CD4-positive, CD25-positive, alpha-beta regulatory T cell (primary cell): ENCODE data around the gene RPS6KA2. TPM values are rescaled to one million over a fixed set of nuclear protein-coding genes. Genes with fewer than 3 reads are reported as not detected.

Experiments
- ATAC-seq, 2 donors: fragments of 150-1000 bp; cut with Tn5 transposase; one replicate each; pipeline ENCODE4 v1.10.0; 2021; ENCODE audit warnings: low read depth in 2 of 2, moderate number of reproducible peaks in 2 of 2, moderate library complexity in 1 of 2
- DNase-seq, 3 donors: peaks; one replicate each; pipeline versions ENCODE4 v3.0.0 to v3.0.0-alpha.2; 2012 to 2022; ENCODE audit warnings: mixed read lengths in 1 of 3
- H3K27ac ChIP-seq: one replicate; pipeline ENCODE4 v1.7.0; 2013; ENCODE audit warnings: mild to moderate bottlenecking, low read length; ENCODE audit not compliant: insufficient read depth, poor library complexity, severe bottlenecking
- H3K27me3 ChIP-seq: one replicate; pipeline ENCODE4 v1.7.0; 2013; ENCODE audit warnings: low read length; ENCODE audit not compliant: control insufficient read depth, insufficient read depth
- H3K36me3 ChIP-seq: one replicate; pipeline ENCODE4 v1.7.0; 2013; ENCODE audit warnings: mild to moderate bottlenecking, low read length, moderate library complexity; ENCODE audit not compliant: control insufficient read depth, insufficient read depth
- H3K4me1 ChIP-seq: 2 replicates; pipeline ENCODE4 v1.7.0; 2013; ENCODE audit warnings: mild to moderate bottlenecking, low read length; ENCODE audit not compliant: insufficient read depth, control insufficient read depth, poor library complexity, severe bottlenecking
- H3K4me3 ChIP-seq: one replicate; pipeline ENCODE4 v1.7.0; 2013; ENCODE audit warnings: low read depth, mild to moderate bottlenecking, low read length, moderate library complexity
- H3K9me3 ChIP-seq, 2 experiments: 1 replicate in 1 of 2; 2 replicates in 1 of 2; pipeline ENCODE4 v1.7.0; 2013; ENCODE audit warnings: low read length in 2 of 2, mild to moderate bottlenecking in 1 of 2, moderate library complexity in 1 of 2; ENCODE audit not compliant: control insufficient read depth in 2 of 2
- H3K27ac Mint-ChIP-seq, 3 donors: one replicate each; pipeline ENCODE4 v1.8.0; 2020 to 2022; ENCODE audit warnings: mild to moderate bottlenecking in 3 of 3, mixed read lengths in 3 of 3, moderate library complexity in 2 of 3
- H3K27me3 Mint-ChIP-seq: one replicate; pipeline ENCODE4 v1.8.0; 2022; ENCODE audit warnings: mild to moderate bottlenecking, mixed read lengths
- H3K36me3 Mint-ChIP-seq: one replicate; pipeline ENCODE4 v1.8.0; 2020; ENCODE audit warnings: mixed read lengths
- H3K4me1 Mint-ChIP-seq, 4 donors: one replicate each; pipeline ENCODE4 v1.8.0; 2020 to 2022; ENCODE audit warnings: mixed read lengths in 4 of 4, mild to moderate bottlenecking in 1 of 4
- H3K4me3 Mint-ChIP-seq, 4 donors: one replicate each; pipeline ENCODE4 v1.8.0; 2020 to 2022; ENCODE audit warnings: mild to moderate bottlenecking in 4 of 4, mixed read lengths in 4 of 4, moderate library complexity in 3 of 4
- H3K9me3 Mint-ChIP-seq, 7 donors: one replicate each; pipeline ENCODE4 v1.8.0; 2020 to 2022; ENCODE audit warnings: mixed read lengths in 7 of 7, mild to moderate bottlenecking in 3 of 7, moderate library complexity in 2 of 7
- polyA plus RNA-seq, 4 donors: library from polyadenylated mRNA; unstranded; fragments of 300-500 nt; fragmentation: Illumina TruSeq; gene quantifications; one replicate each; pipeline ENCODE4 v1.2.3, GENCODE V29; 2021
- total RNA-seq: library from RNA; stranded (reverse); gene quantifications from one replicate; pipeline ENCODE4 v1.2.3, GENCODE V29; 2022

RPS6KA2 gene
- total and polyA plus RNA-seq, 5 donors from 2014 or later, result 3.3 to 7.4 (median 5.2) TPM

DNA sequence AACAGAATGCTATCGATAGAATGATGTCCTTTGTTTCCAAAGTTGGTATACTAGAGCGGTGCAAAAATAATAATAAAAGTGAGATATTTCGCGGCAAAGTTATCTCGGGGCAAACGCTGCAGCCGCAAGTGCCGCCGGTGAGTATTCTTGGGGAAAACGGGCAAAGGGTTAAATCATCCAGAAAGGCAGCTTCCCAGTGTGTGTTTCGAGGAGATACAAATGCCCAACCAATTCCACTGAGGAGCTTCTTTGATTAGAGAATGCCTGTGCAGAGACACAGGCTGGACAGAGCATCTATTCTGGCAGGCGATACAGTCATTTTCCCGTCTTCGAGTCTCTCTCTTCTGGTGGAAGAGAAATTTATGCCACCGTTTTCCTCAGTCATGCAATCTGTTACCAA, 186.3 kb downstream of the RPS6KA2 start:
- H3K4me1 ChIP-seq, result peaks cover 10% of the 10 kb centered on the region
- DNase-seq, result no peak
- no peak overlapping the region for H3K27ac Mint-ChIP-seq
- no peak for ATAC-seq
- H3K27me3 Mint-ChIP-seq, result no peaks in the 10 kb centered on the region
- no peaks in the 10 kb centered on the region for H3K36me3 ChIP-seq
- H3K4me1 Mint-ChIP-seq, result peaks cover 7 to 16% (median 11%) of the 10 kb centered on the region in 4 donors
- no peaks in the 10 kb centered on the region for H3K27me3 ChIP-seq
- no peaks in the 10 kb centered on the region for H3K9me3 Mint-ChIP-seq
- H3K36me3 Mint-ChIP-seq, result peaks cover 9% of the 10 kb centered on the region
- no peak overlapping the region for H3K4me3 Mint-ChIP-seq
- H3K9me3 ChIP-seq, result no peaks in the 10 kb centered on the region
- no peak overlapping the region for H3K4me3 ChIP-seq
- H3K27ac ChIP-seq, result no peak overlapping the region

DNA sequence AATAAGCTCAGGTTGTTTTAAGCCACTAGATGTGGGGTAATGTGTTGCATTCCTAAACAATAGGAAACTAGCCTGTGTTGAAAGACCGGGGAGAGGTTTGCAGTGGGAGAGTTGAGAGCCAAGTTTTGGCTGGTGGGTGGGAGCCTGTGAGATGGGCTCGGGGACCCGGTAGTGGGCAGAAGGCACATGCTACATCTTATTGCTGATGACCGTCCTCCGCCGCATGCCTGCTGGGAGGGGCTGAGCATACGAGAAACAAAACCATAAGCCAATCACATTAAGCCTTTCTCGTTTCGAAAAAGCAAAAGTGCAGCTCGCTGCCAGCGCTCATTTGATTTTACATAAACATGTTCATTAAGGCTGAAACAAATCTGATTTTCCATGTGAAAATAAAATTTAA, 186.9 kb downstream of the RPS6KA2 start:
- Mint-ChIP-seq H3K27me3 (no peaks in the 10 kb centered on the region), H3K36me3 (peaks cover 9% of the 10 kb centered on the region), H3K4me1 (peaks cover 7 to 21% (median 11%) of the 10 kb centered on the region in 4 donors), H3K27ac (no peak overlapping the region), H3K4me3 (no peak overlapping the region), H3K9me3 (no peaks in the 10 kb centered on the region)
- H3K27ac ChIP-seq, result no peak overlapping the region
- H3K9me3 ChIP-seq, result no peaks in the 10 kb centered on the region
- H3K36me3 ChIP-seq, result no peaks in the 10 kb centered on the region
- no peaks in the 10 kb centered on the region for H3K27me3 ChIP-seq
- ATAC-seq (no peak), DNase-seq (no peak)
- H3K4me1 ChIP-seq, result peaks cover 12% of the 10 kb centered on the region
- no peak overlapping the region for H3K4me3 ChIP-seq

DNA sequence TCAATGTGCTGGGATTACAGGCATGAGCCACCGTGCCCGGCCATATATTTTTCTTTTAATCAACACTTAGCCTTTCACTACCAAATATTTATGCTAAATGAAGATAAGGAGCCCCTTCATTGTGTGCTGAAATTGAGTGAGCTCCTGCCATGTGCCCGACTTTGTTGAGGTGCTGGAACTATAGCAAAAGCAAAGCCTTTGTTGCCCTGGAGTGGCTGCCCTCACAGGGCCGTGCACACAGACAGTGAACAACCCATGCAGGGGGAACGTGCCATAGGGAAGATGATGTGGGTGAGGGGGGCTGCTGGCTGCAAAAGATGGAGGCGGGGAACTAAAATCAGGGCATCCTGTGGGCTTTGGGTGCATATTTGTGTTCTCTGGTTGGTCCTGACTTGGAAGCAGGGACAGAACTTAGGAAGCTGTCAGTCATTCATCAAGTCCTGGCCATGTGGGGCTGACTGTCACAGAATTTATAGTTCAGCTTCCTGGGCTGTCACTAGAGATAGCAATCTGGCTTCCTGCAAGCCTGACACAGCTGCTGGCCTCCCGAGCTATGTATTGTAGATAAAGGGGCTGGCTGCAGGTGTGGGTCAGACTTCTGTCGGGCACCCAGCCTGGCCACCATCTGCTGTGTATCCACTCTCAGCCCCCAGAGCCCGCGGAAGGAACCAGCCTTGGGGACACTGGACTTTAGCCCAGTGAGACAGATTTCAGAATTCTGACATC, 187.5 kb downstream of the RPS6KA2 start:
- Mint-ChIP-seq H3K36me3 (peaks cover 9% of the 10 kb centered on the region), H3K9me3 (no peaks in the 10 kb centered on the region), H3K27ac (peak overlapping the region in 1 of 3 donors; percentile 62), H3K4me3 (no peak overlapping the region), H3K27me3 (no peaks in the 10 kb centered on the region), H3K4me1 (peaks cover 7 to 21% (median 11%) of the 10 kb centered on the region in 4 donors)
- Histone ChIP-seq H3K4me3 (no peak overlapping the region), H3K27me3 (no peaks in the 10 kb centered on the region), H3K27ac (no peak overlapping the region), H3K9me3 (no peaks in the 10 kb centered on the region), H3K36me3 (no peaks in the 10 kb centered on the region), H3K4me1 (peaks cover 12% of the 10 kb centered on the region)
- ATAC-seq (peak in 1 of 2 donors; percentile 23), DNase-seq (peak in 1 of 3 donors; percentile 29)

DNA sequence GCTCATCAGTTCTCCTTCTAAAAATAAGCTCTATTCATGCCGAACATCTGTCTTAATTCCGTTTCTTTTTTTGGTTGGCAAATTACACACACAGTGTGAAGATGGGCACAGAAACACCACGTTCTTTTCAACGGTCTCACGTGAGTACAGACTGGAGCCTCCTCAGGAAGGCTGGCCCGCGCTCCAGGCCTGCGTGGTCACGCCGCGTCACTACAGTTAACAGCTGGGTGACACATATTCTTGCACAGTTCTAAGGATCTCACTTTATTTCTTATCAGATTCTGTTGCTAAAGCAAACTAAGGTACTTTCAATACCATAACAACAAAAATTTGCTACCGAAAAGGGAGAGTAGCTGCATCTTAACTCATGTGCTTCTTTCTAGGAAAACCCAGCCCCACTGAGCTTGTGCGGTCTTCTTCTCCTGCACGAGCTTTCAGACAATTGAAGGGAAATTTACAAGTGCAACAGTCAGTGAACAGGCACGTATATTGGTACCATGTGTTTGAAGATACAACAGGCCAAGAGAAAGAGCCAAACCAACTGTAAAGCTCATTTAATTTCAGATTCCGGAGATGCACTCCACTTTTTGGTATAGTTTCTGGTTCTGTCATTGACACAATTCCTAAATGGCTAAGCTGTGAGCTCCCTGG, 188.7 kb downstream of the RPS6KA2 start:
- no peak for ATAC-seq
- H3K27ac Mint-ChIP-seq, result no peak overlapping the region
- H3K27me3 Mint-ChIP-seq, result no peaks in the 10 kb centered on the region
- H3K36me3 ChIP-seq, result no peaks in the 10 kb centered on the region
- no peaks in the 10 kb centered on the region for H3K27me3 ChIP-seq
- no peak for DNase-seq
- H3K4me1 Mint-ChIP-seq, result peaks cover 7 to 21% (median 11%) of the 10 kb centered on the region in 4 donors
- peaks cover 12% of the 10 kb centered on the region for H3K4me1 ChIP-seq
- no peaks in the 10 kb centered on the region for H3K9me3 ChIP-seq
- no peaks in the 10 kb centered on the region for H3K9me3 Mint-ChIP-seq
- no peak overlapping the region for H3K4me3 Mint-ChIP-seq
- no peak overlapping the region for H3K4me3 ChIP-seq
- no peak overlapping the region for H3K27ac ChIP-seq
- H3K36me3 Mint-ChIP-seq, result peaks cover 6% of the 10 kb centered on the region

DNA sequence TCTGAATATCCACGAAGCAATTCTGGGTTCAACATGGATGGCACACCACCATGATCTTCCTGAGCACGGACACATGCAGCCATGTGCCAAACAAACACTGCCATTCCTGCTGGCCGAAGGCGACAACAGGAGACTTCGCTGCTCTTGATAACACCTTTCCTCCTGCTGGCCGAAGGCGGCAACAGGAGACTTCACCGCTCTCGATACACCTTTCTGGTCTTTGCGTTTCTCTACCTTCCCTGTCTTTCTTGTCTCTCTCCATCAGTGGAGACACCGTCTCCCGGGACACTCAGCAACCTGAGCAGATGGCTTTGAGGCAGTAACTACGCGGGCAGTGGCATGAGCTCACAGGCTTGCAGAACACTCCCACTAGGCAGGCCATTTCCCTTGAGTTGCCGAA, 189.4 kb downstream of the RPS6KA2 start:
- ATAC-seq (no peak), DNase-seq (no peak)
- no peaks in the 10 kb centered on the region for H3K9me3 Mint-ChIP-seq
- H3K27me3 ChIP-seq, result no peaks in the 10 kb centered on the region
- H3K4me1 ChIP-seq, result peaks cover 12% of the 10 kb centered on the region
- H3K27me3 Mint-ChIP-seq, result no peaks in the 10 kb centered on the region
- peak overlapping the region in 1 of 3 donors; percentile 80 for H3K27ac Mint-ChIP-seq
- H3K36me3 Mint-ChIP-seq, result peaks cover 6% of the 10 kb centered on the region
- no peaks in the 10 kb centered on the region for H3K36me3 ChIP-seq
- no peak overlapping the region for H3K4me3 Mint-ChIP-seq
- no peaks in the 10 kb centered on the region for H3K9me3 ChIP-seq
- H3K4me3 ChIP-seq, result no peak overlapping the region
- H3K27ac ChIP-seq, result no peak overlapping the region
- peaks cover 7 to 21% (median 11%) of the 10 kb centered on the region in 4 donors for H3K4me1 Mint-ChIP-seq

DNA sequence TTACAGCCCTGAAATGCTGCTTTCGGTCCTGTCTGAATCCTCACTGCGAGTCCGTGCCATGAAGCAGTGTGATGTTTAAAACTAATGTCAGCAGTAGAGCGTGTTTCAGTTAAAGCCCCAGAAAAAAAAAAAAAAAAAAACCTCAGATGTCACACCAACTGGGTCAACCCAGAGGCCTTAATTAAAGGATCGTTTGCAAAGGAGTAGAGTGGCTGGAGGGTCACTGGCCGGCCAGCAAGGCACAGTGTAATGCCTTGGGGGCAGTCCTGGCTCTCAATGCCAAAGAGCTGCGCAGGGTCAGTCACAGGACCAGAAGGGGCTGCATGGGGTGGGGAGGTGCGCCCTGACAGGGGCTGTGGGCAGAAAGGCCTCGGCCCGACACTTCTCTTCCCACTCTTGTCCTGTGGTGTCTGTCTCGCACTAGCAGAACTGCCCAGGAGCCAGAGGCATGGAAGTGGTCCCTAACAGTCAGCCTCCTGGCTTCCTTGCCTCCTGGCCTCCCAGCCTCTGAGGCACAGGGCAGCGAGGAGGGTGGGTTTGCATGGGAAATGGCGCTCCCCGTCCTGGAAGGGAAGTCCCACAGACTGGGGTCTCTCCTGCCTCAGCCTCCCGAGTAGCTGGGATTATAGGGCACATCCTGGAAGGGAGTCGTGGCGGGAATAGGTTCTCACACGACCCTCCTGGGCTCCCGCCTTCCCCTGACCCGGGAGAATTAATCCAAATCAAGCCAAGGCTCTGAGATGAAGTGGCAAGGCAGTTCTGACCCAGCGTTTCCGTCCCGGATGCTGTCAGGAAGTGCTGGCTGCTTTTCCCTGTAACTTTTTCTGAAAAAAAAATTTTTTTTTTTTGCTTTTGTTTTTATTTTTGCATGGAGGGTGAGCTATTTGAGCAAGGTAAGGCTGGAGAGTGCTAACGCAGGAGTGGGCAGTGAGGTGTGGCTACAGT, 190.6 kb downstream of the RPS6KA2 start:
- no peak for ATAC-seq
- H3K27ac Mint-ChIP-seq, result peak overlapping the region in 2 of 3 donors; percentile 89 to 90

DNA sequence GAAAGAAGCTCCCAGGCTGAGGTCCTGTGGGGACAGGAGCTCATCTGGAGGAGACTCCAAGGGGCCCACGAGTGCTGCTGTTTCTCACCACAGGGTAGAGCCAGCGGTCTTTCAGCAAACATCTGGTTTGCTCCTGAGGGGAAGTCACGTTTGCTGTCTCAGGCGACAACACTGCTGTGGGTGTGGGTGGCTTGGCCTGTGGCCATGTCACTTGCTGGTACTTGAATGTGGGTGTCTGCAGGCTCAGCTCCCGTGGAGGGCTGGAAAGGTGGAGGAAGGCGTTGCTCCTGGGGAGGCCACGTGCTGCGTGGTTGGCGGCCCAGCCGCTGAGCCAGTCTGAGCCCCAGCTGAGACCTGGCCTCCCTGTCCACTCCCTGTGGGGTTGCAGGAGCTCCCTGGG, 191.5 kb downstream of the RPS6KA2 start:
- Mint-ChIP-seq H3K4me1 (peaks cover 0 to 19% (median 11%) of the 10 kb centered on the region in 4 donors), H3K9me3 (peaks cover 0 to 1% (median 0%) of the 10 kb centered on the region in 7 donors), H3K27ac (peak overlapping the region in 2 of 3 donors; percentile 89 to 90), H3K36me3 (peaks cover 8% of the 10 kb centered on the region), H3K27me3 (no peaks in the 10 kb centered on the region), H3K4me3 (no peak overlapping the region)
- no peaks in the 10 kb centered on the region for H3K9me3 ChIP-seq
- H3K4me3 ChIP-seq, result no peak overlapping the region
- no peak overlapping the region for H3K27ac ChIP-seq
- DNase-seq (peak in 2 of 3 donors; percentile 16 to 25), ATAC-seq (peak; percentile 31 to 63)
- H3K27me3 ChIP-seq, result no peaks in the 10 kb centered on the region
- H3K4me1 ChIP-seq, result peaks cover 12% of the 10 kb centered on the region
- no peaks in the 10 kb centered on the region for H3K36me3 ChIP-seq

More for the DNA sequence above, 190.6 kb downstream of the RPS6KA2 start:
- H3K27ac ChIP-seq, result no peak overlapping the region
- no peak overlapping the region for H3K4me3 ChIP-seq
- H3K9me3 Mint-ChIP-seq, result peaks cover 0 to 1% (median 0%) of the 10 kb centered on the region in 7 donors
- DNase-seq, result no peak
- H3K27me3 ChIP-seq, result no peaks in the 10 kb centered on the region
- H3K36me3 ChIP-seq, result no peaks in the 10 kb centered on the region
- H3K4me3 Mint-ChIP-seq, result peak overlapping the region in 1 of 4 donors; percentile 32
- peaks cover 12% of the 10 kb centered on the region for H3K4me1 ChIP-seq
- H3K27me3 Mint-ChIP-seq, result no peaks in the 10 kb centered on the region
- no peaks in the 10 kb centered on the region for H3K9me3 ChIP-seq
- peaks cover 7 to 21% (median 11%) of the 10 kb centered on the region in 4 donors for H3K4me1 Mint-ChIP-seq
- H3K36me3 Mint-ChIP-seq, result peaks cover 5% of the 10 kb centered on the region
